H1 (cell line): ENCODE data around the gene POP5. TPM values are rescaled to one million over a fixed set of nuclear protein-coding genes. Genes with fewer than 3 reads are reported as not detected.

Source experiments
- CTCF ChIA-PET: fragments of 300-600 bp; sonication (Branson Sonifier 250); formaldehyde crosslinking; loops from one replicate; lab custom pipeline; 2021; ENCODE audit not compliant: partially characterized antibody; lab: Charles Lee
- POLR2A ChIA-PET: fragments of 300-600 bp; sonication (Branson Sonifier 250); formaldehyde crosslinking; loops from one replicate; lab custom pipeline; 2021; ENCODE audit warnings: inconsistent platforms; ENCODE audit not compliant: partially characterized antibody; lab: Charles Lee
- DNase-seq, 2 experiments: peaks; one replicate each; pipeline versions ENCODE4 v3.0.0 to v3.0.0-alpha.2; 2010 to 2022; ENCODE audit warnings: low spot score in 2 of 2, low read depth in 1 of 2, mixed read lengths in 1 of 2
- FAIRE-seq: peaks from 2 replicates; lab custom pipeline; 2011; peaks lifted over from hg19 to GRCh38; lab: Jason Lieb, UNC
- H2AFZ ChIP-seq: 2 replicates; pipeline ENCODE4 v1.8.1; 2012; ENCODE audit warnings: low read length, inconsistent platforms
- H2AK5ac ChIP-seq: 2 replicates; pipeline ENCODE4 v1.6.1; 2013; ENCODE audit warnings: low read depth, low read length
- H2BK120ac ChIP-seq: replicated peaks from 2 replicates; pipeline ENCODE3; 2013; ENCODE audit warnings: low read depth, low read length, inconsistent platforms
- H2BK12ac ChIP-seq: 2 replicates; pipeline ENCODE4 v1.6.1; 2013; ENCODE audit warnings: low read depth, low read length
- H2BK15ac ChIP-seq: 2 replicates; pipeline ENCODE4 v1.6.1; 2013; ENCODE audit warnings: low read length
- H2BK20ac ChIP-seq: 2 replicates; pipeline ENCODE4 v1.6.1; 2013; ENCODE audit warnings: low read length
- H2BK5ac ChIP-seq: 2 replicates; pipeline ENCODE4 v1.6.1; 2013; ENCODE audit warnings: low read depth, low read length
- H3K14ac ChIP-seq: 2 replicates; pipeline ENCODE4 v1.6.1; 2013; ENCODE audit warnings: inconsistent platforms; ENCODE audit not compliant: insufficient read length
- H3K18ac ChIP-seq: 2 replicates; pipeline ENCODE4 v1.6.1; 2013; ENCODE audit warnings: low read length; ENCODE audit errors: extremely low read depth
- H3K23ac ChIP-seq: 2 replicates; pipeline ENCODE4 v1.6.1; 2013; ENCODE audit warnings: inconsistent platforms; ENCODE audit not compliant: insufficient read length
- H3K23me2 ChIP-seq: 2 replicates; pipeline ENCODE4 v1.6.1; 2013; ENCODE audit warnings: low read depth, low read length
- H3K27ac ChIP-seq: 2 replicates; pipeline ENCODE4 v1.6.1; 2011; ENCODE audit warnings: low read depth, low read length, inconsistent platforms
- H3K27me3 ChIP-seq, 4 experiments: replicated peaks in 1 of 4; 1 replicate in 1 of 4; 2 replicates in 3 of 4; pipeline versions ENCODE4 v1.6.1 to v1.8.1; 2011 to 2013; ENCODE audit warnings: low read length in 3 of 4, mild to moderate bottlenecking in 3 of 4, inconsistent platforms in 2 of 4, mixed read lengths in 2 of 4, moderate library complexity in 1 of 4; ENCODE audit not compliant: control insufficient read depth in 3 of 4, insufficient read depth in 3 of 4; ENCODE audit errors: extremely low read depth in 1 of 4
- H3K36me3 ChIP-seq, 4 experiments: 2 replicates each; pipeline versions ENCODE4 v1.6.1 to v1.8.1; 2011 to 2013; ENCODE audit warnings: mild to moderate bottlenecking in 4 of 4, low read length in 3 of 4, moderate library complexity in 2 of 4, control low read depth in 1 of 4, inconsistent platforms in 1 of 4; ENCODE audit not compliant: insufficient read depth in 4 of 4, control insufficient read depth in 2 of 4
- H3K4ac ChIP-seq: replicated peaks from 2 replicates; pipeline ENCODE3; 2013; ENCODE audit warnings: low read length, low read depth, mixed read lengths, inconsistent platforms; ENCODE audit not compliant: insufficient read length
- H3K4me1 ChIP-seq, 4 experiments: replicated peaks in 1 of 4; 1 replicate in 1 of 4; 2 replicates in 3 of 4; pipeline versions ENCODE4 v1.6.1 to v1.8.1; 2011 to 2013; ENCODE audit warnings: low read length in 3 of 4, inconsistent platforms in 2 of 4, mixed read lengths in 1 of 4; ENCODE audit not compliant: insufficient read depth in 4 of 4, control insufficient read depth in 3 of 4
- H3K4me2 ChIP-seq, 2 experiments: 2 replicates each; pipeline versions ENCODE4 v1.6.1 to v1.8.1; 2011 to 2013; ENCODE audit warnings: low read depth in 2 of 2, low read length in 2 of 2, control low read depth in 1 of 2, inconsistent platforms in 1 of 2, mild to moderate bottlenecking in 1 of 2; ENCODE audit not compliant: insufficient read depth in 1 of 2
- H3K4me3 ChIP-seq, 4 experiments: fragments of 200-600, 300-600 bp in 1 of 4; sonication (generic), shearing (Covaris generic), sonication (Bioruptor Twin) in 1 of 4; 2 replicates each; pipeline versions ENCODE4 v1.5.1 to v1.8.1; 2011 to 2016; ENCODE audit warnings: low read length in 4 of 4, low read depth in 3 of 4, control low read depth in 2 of 4, inconsistent platforms in 2 of 4, mild to moderate bottlenecking in 2 of 4, mixed read lengths in 1 of 4, moderate library complexity in 1 of 4; ENCODE audit not compliant: insufficient read depth in 2 of 4; ENCODE audit errors: extremely low read depth in 1 of 4
- H3K56ac ChIP-seq: replicated peaks from 2 replicates; pipeline ENCODE3; 2013; ENCODE audit warnings: low read depth, mild to moderate bottlenecking, mixed read lengths, low read length, inconsistent platforms; ENCODE audit not compliant: insufficient read length
- H3K79me1 ChIP-seq: 2 replicates; pipeline ENCODE4 v1.6.1; 2013; ENCODE audit warnings: low read depth, low read length, control low read depth
- H3K79me2 ChIP-seq, 2 experiments: 2 replicates each; pipeline versions ENCODE4 v1.6.1 to v1.8.1; 2012 to 2013; ENCODE audit warnings: low read length in 2 of 2, mild to moderate bottlenecking in 2 of 2, inconsistent platforms in 1 of 2; ENCODE audit not compliant: insufficient read depth in 2 of 2, control insufficient read depth in 1 of 2
- H3K9ac ChIP-seq, 4 experiments: replicated peaks in 1 of 4; 1 replicate in 1 of 4; 2 replicates in 3 of 4; pipeline versions ENCODE4 v1.6.1 to v1.8.1; 2011 to 2013; ENCODE audit warnings: low read depth in 3 of 4, low read length in 3 of 4, control low read depth in 2 of 4, mild to moderate bottlenecking in 2 of 4, moderate library complexity in 2 of 4, inconsistent platforms in 1 of 4; ENCODE audit errors: extremely low read depth in 1 of 4
- H3K9me3 ChIP-seq, 2 experiments: 2 replicates each; pipeline versions ENCODE4 v1.6.1 to v1.8.1; 2012 to 2013; ENCODE audit warnings: mild to moderate bottlenecking in 2 of 2, moderate library complexity in 2 of 2, control low read depth in 1 of 2, inconsistent platforms in 1 of 2, low read depth in 1 of 2, low read length in 1 of 2, mixed read lengths in 1 of 2; ENCODE audit not compliant: insufficient read depth in 2 of 2
- H4K20me1 ChIP-seq, 2 experiments: replicated peaks in 1 of 2; 2 replicates each; pipeline versions ENCODE3 to v1.8.1; 2011 to 2013; ENCODE audit warnings: inconsistent platforms in 2 of 2, low read length in 2 of 2, mild to moderate bottlenecking in 1 of 2; ENCODE audit not compliant: insufficient read depth in 2 of 2, control insufficient read depth in 1 of 2
- H4K5ac ChIP-seq: 2 replicates; pipeline ENCODE4 v1.6.1; 2013; ENCODE audit warnings: low read length, low read depth, mixed read lengths, inconsistent platforms; ENCODE audit not compliant: insufficient read length
- H4K8ac ChIP-seq: 2 replicates; pipeline ENCODE4 v1.8.0; 2013; ENCODE audit warnings: mild to moderate bottlenecking, moderate library complexity, low read length, inconsistent platforms; ENCODE audit not compliant: insufficient read depth; ENCODE audit errors: extremely low read depth
- H4K91ac ChIP-seq: replicated peaks from 2 replicates; pipeline ENCODE3; 2013; ENCODE audit warnings: low read length, mixed read lengths, inconsistent platforms; ENCODE audit not compliant: insufficient read length
- ASH2L ChIP-seq: fragments of 200-600, 300-600 bp; sonication (generic); IDR thresholded peaks from one replicate; pipeline ENCODE4 v1.7.1; 2017; ENCODE audit warnings: low read length
- BACH1 ChIP-seq: IDR thresholded peaks from 2 replicates; pipeline ENCODE4 v1.6.1; 2012; ENCODE audit warnings: low read length, improper control_type of control experiment
- BRCA1 ChIP-seq: IDR thresholded peaks from 2 replicates; pipeline ENCODE4 v1.6.1; 2012; ENCODE audit warnings: low read depth, low read length, improper control_type of control experiment
- KDM5A ChIP-seq: fragments of 200-600 bp; IDR thresholded peaks from 2 replicates; pipeline ENCODE4 v1.7.1; 2012; ENCODE audit warnings: mild to moderate bottlenecking, low read length, inconsistent platforms, mixed read lengths
- NRF1 ChIP-seq: IDR thresholded peaks from 2 replicates; pipeline ENCODE4 v1.6.1; 2011; ENCODE audit warnings: mild to moderate bottlenecking, low read depth, low read length, improper control_type of control experiment
- RXRA ChIP-seq: IDR thresholded peaks from 2 replicates; pipeline ENCODE4 v1.6.1; 2011; ENCODE audit warnings: low read depth, mild to moderate bottlenecking, low read length, moderate library complexity; ENCODE audit not compliant: insufficient read depth
- SAP30 ChIP-seq: fragments of 300-600 bp; sonication (generic); IDR thresholded peaks from 2 replicates; pipeline ENCODE4 v1.7.1; 2012; ENCODE audit warnings: low read length, moderate library complexity, mild to moderate bottlenecking, inconsistent platforms; ENCODE audit not compliant: insufficient read depth, insufficient replicate concordance
- TAF1 ChIP-seq: IDR thresholded peaks from 2 replicates; pipeline ENCODE4 v1.6.1; 2011; ENCODE audit warnings: mild to moderate bottlenecking, low read depth, low read length
- ZNF274 ChIP-seq: IDR thresholded peaks from 2 replicates; pipeline ENCODE4 v1.7.0; 2012; ENCODE audit warnings: low read length, borderline replicate concordance; ENCODE audit errors: extremely low read depth
- WGBS, 2 experiments: shearing (Covaris generic) in 1 of 2; methylation state at CpG; one replicate each; pipeline versions ENCODE4 v1.1.6 to v1.1.7; 2013 to 2015; ENCODE audit warnings: low lambda C conversion rate in 2 of 2, mixed read lengths in 2 of 2, inconsistent platforms in 1 of 2, low coverage in 1 of 2, missing lambda C conversion rate in 1 of 2; ENCODE audit not compliant: insufficient replicate concordance in 2 of 2, insufficient coverage in 1 of 2, insufficient read length in 1 of 2; ENCODE audit errors: extremely low coverage in 1 of 2, missing lambda C conversion rate in 1 of 2; 5-methylcytosine and 5-hydroxymethylcytosine counted together
- polyA plus RNA-seq, 7 experiments: library from polyadenylated mRNA; depleted of rRNA in 3 of 7; stranded (reverse) in 5 of 7; unstranded in 2 of 7; fragments of >200 nt in 5 of 7; fragments of 200-250 nt in 2 of 7; gene quantifications; 1 replicate in 5 of 7; 2 replicates in 1 of 7; 4 replicates in 1 of 7; pipeline versions ENCODE4 v1.2.1 to v1.2.3, GENCODE V29; 2011 to 2013; ENCODE audit warnings: missing spikeins in 2 of 7, mixed read lengths in 2 of 7
- total RNA-seq: library from RNA; stranded (reverse); fragmentation: NEBNext Ultra II Directional; extraction: Animal tissue kit (Norgen Biotek cat#: 25700); gene quantifications from 2 replicates; pipeline ENCODE4 v1.2.1, GENCODE V29; 2021
- TF ChIP-seq, protein P1 (sequence below): IDR thresholded peaks from 2 replicates; pipeline ENCODE4 v1.6.1; 2011; ENCODE audit warnings: low read length, improper control_type of control experiment
- TF ChIP-seq, protein P2 (sequence below), 3 experiments: IDR thresholded peaks; 1 replicate in 2 of 3; 2 replicates in 1 of 3; pipeline versions ENCODE4 v1.5.1 to v1.6.1; 2011; ENCODE audit warnings: low read length in 3 of 3, mild to moderate bottlenecking in 3 of 3, inconsistent platforms in 2 of 3, low read depth in 1 of 3, moderate library complexity in 1 of 3; ENCODE audit not compliant: insufficient read depth in 1 of 3; ENCODE audit errors: control extremely low read depth in 1 of 3

Gene POP5
- total and polyA plus RNA-seq, 2 of the 8 experiments (the other 6 are each of a cell fraction or from before 2014, with no cell fraction given): 59.7 to 124 TPM

DNA sequence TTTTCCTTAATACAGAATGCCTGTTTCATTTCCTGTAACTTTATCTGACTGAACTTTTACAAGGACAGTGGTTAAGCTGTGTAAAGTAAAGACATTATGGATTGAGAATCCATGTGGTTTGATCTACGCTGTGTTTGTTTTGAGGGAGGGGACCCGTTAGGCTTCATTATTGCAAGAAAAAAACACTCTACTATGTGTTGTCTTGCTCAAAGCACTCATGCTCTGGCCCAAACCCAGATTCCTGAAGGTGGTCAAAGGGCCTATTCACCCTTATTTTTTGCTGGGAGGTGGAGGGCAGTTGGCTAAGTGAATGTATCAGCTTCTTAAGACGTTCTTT lies 35.2 kb downstream of the POP5 start:
- Histone ChIP-seq H3K4me2 (no peak overlapping the region), H2BK20ac (no peak overlapping the region), H4K91ac (no peak overlapping the region), H3K36me3 (peaks cover 13 to 42% (median 17%) of the 10 kb centered on the region in 4 experiments; a peak in 7 of 8 replicates), H3K23me2 (no peaks in the 10 kb centered on the region), H3K23ac (no peak overlapping the region), H3K4me1 (no peaks in the 10 kb centered on the region), H3K56ac (no peak overlapping the region), H4K5ac (no peak overlapping the region), H3K79me1 (peaks cover 9% of the 10 kb centered on the region), H2BK12ac (no peak overlapping the region), H2BK15ac (no peak overlapping the region), H3K27me3 (no peaks in the 10 kb centered on the region), H3K9me3 (no peaks in the 10 kb centered on the region), H4K8ac (no peak overlapping the region), H2AFZ (no peak overlapping the region), H3K4ac (no peak overlapping the region), H3K27ac (no peak overlapping the region), H3K79me2 (peaks cover 8 to 64% of the 10 kb centered on the region in 2 experiments), H2AK5ac (no peak overlapping the region), H2BK5ac (no peak overlapping the region), H3K9ac (no peak overlapping the region), H2BK120ac (no peak overlapping the region), H3K14ac (no peak overlapping the region), H3K4me3 (no peak overlapping the region), H4K20me1 (peaks cover 10 to 13% of the 10 kb centered on the region in 2 experiments), H3K18ac (no peak overlapping the region)
- WGBS, 2 experiments: 83% methylated on average over 3 of the region's 3 CpGs; no CpG with 5 or more reads in 1 of the 2 experiments
- FAIRE-seq (no peak), DNase-seq (no peak)
- ChIA-PET POLR2A (interaction anchor here (0.6 to 1.7 kb wide), 5 partner anchors 10 to 99 kb away, joined by 3 to 7 read pairs (median 3); no protein-coding TSS in a partner anchor), CTCF (interaction anchor here (0.7 to 1.2 kb wide), 2 partner anchors 17 to 38 kb away, joined by 3 read pairs; no protein-coding TSS in a partner anchor)
- TF ChIP-seq KDM5A: no peak
- no peak for TF ChIP-seq ZNF274
- TF ChIP-seq, protein P1, sequence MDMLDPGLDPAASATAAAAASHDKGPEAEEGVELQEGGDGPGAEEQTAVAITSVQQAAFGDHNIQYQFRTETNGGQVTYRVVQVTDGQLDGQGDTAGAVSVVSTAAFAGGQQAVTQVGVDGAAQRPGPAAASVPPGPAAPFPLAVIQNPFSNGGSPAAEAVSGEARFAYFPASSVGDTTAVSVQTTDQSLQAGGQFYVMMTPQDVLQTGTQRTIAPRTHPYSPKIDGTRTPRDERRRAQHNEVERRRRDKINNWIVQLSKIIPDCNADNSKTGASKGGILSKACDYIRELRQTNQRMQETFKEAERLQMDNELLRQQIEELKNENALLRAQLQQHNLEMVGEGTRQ: no peak
- TF ChIP-seq, protein P2, sequence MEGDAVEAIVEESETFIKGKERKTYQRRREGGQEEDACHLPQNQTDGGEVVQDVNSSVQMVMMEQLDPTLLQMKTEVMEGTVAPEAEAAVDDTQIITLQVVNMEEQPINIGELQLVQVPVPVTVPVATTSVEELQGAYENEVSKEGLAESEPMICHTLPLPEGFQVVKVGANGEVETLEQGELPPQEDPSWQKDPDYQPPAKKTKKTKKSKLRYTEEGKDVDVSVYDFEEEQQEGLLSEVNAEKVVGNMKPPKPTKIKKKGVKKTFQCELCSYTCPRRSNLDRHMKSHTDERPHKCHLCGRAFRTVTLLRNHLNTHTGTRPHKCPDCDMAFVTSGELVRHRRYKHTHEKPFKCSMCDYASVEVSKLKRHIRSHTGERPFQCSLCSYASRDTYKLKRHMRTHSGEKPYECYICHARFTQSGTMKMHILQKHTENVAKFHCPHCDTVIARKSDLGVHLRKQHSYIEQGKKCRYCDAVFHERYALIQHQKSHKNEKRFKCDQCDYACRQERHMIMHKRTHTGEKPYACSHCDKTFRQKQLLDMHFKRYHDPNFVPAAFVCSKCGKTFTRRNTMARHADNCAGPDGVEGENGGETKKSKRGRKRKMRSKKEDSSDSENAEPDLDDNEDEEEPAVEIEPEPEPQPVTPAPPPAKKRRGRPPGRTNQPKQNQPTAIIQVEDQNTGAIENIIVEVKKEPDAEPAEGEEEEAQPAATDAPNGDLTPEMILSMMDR (IDR thresholded peaks at IDR 0.05; ENCODE audit: control extremely low read depth in 1 of 3, insufficient read depth in 1 of 3, low read depth in 1 of 3, low read length in 3 of 3): no peak
- no peak for TF ChIP-seq RXRA
- no peak for TF ChIP-seq ASH2L
- TF ChIP-seq TAF1: no peak
- no peak for TF ChIP-seq NRF1
- TF ChIP-seq SAP30: no peak
- no peak for TF ChIP-seq BACH1
- no peak for TF ChIP-seq BRCA1
